Kidney (tissue), 14 donors: Measurements from ENCODE around the gene STIP1. TPM values are rescaled to one million over a fixed set of nuclear protein-coding genes. Genes with fewer than 3 reads are reported as not detected.

Experiments
- DNase-seq, 5 donors: peaks; one replicate each; pipeline ENCODE4 v3.0.0-alpha.2; 2013 to 2020
- FAIRE-seq: peaks from 2 replicates; lab custom pipeline; 2012; peaks lifted over from hg19 to GRCh38; lab: Jason Lieb, UNC
- H3K27ac ChIP-seq, 2 donors: one replicate each; pipeline ENCODE4 v1.7.0; 2013; ENCODE audit warnings: low read depth in 2 of 2, low read length in 2 of 2, inconsistent platforms in 1 of 2
- H3K27me3 ChIP-seq: one replicate; pipeline ENCODE4 v1.7.1; 2013; ENCODE audit warnings: low read length, inconsistent platforms; ENCODE audit not compliant: control insufficient read depth, insufficient read depth
- H3K36me3 ChIP-seq, 3 donors: one replicate each; pipeline versions ENCODE4 v1.7.0 to v1.7.1; 2013; ENCODE audit warnings: low read length in 3 of 3, control low read depth in 1 of 3, inconsistent platforms in 1 of 3; ENCODE audit not compliant: insufficient read depth in 3 of 3, control insufficient read depth in 2 of 3
- H3K4me1 ChIP-seq, 3 donors: one replicate each; pipeline versions ENCODE4 v1.7.0 to v1.7.1; 2013; ENCODE audit warnings: low read length in 3 of 3, inconsistent platforms in 1 of 3, low read depth in 1 of 3; ENCODE audit not compliant: control insufficient read depth in 2 of 3, insufficient read depth in 2 of 3
- H3K4me3 ChIP-seq, 3 donors: one replicate each; pipeline versions ENCODE4 v1.7.0 to v1.8.1; 2013; ENCODE audit warnings: low read length in 3 of 3, control low read depth in 1 of 3, inconsistent platforms in 1 of 3
- H3K9ac ChIP-seq, 3 donors: one replicate each; pipeline versions ENCODE4 v1.7.0 to v1.7.1; 2013; ENCODE audit warnings: low read length in 3 of 3, control low read depth in 1 of 3, inconsistent platforms in 1 of 3
- H3K9me3 ChIP-seq, 3 donors: one replicate each; pipeline versions ENCODE4 v1.7.0 to v1.7.1; 2013; ENCODE audit warnings: low read length in 3 of 3, control low read depth in 1 of 3, inconsistent platforms in 1 of 3; ENCODE audit not compliant: control insufficient read depth in 2 of 3, insufficient read depth in 1 of 3
- intact Hi-C: fragments of 100-400 bp; cut with DNase I; formaldehyde crosslinking; loops from one replicate; pipeline ENCODE4 v1.11.1; 2022
- polyA plus RNA-seq: library from polyadenylated mRNA; stranded (reverse); fragments of 350-450 nt; fragmentation: Illumina TruSeq; extraction: RNeasy Lipid Tissue Mini Kit (QIAGEN cat#74804); gene quantifications from one replicate; pipeline ENCODE4 v1.2.3, GENCODE V29; 2014; ENCODE audit warnings: low read depth, low replicate concordance; ENCODE audit not compliant: insufficient read depth
- total RNA-seq: library from RNA; stranded (reverse); fragmentation: NEBNext Ultra II Directional; extraction: Animal tissue kit (Norgen Biotek cat#: 25700); gene quantifications from one replicate; pipeline ENCODE4 v1.2.1, GENCODE V29; 2021
- TF ChIP-seq, protein P1 (sequence below): IDR thresholded peaks from 3 replicates; pipeline ENCODE4 v1.5.1; 2012; ENCODE audit warnings: mild to moderate bottlenecking, moderate library complexity, borderline replicate concordance; ENCODE audit not compliant: insufficient read depth; ENCODE audit errors: extremely low read depth
- donor health status: control.
- donor health status: control.
- donor health status: control.
- donor health status: control.
- donor health status: control.
- donor health status: DM: yes; HTN: yes; CAD: no.
- donor health status: Normal renal cell carcinoma (clear cell type).

STIP1 gene
- total and polyA plus RNA-seq, 2 donors from 2014 or later, result 81.2 to 86.0 TPM

DNA sequence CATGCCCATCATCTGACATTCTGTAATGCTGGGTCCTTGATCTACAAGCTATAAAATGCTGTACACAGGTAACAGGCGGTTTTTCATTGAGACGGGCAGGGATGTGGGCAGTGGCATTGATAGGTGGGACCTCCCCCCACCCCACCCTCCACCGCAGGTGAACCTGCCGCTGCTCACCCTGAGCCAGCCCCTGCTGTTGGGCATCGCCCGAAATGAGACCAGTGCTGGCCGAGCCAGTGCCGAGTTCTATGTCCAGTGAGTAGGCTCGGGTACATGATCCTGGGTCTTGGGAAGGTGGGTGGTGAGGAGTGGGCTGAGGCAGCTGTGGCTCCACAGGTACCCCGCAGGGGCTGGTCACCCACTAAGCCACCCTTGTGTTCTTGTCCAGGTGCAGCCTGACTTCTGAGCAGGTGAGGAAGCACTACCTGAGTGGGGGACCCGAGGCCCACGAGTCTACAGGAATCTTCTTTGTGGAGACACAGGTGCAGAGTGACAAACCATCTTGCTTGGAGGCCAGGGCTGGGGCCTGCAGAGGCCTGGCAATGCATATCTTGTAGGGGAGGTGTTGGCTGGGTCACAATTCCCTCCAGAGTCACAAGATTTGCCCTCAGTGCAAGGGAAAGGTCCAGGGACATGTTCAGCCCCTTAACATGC lies 43.2 kb downstream of the STIP1 start:
- Histone ChIP-seq H3K9ac (peak overlapping the region in 1 of 3 donors; percentile 15), H3K27me3 (no peaks in the 10 kb centered on the region), H3K36me3 (no peaks in the 10 kb centered on the region), H3K27ac (peak overlapping the region in 1 of 2 donors; percentile 96), H3K9me3 (no peaks in the 10 kb centered on the region), H3K4me3 (peak overlapping the region in 1 of 3 donors; percentile 73), H3K4me1 (peaks cover 0 to 45% (median 27%) of the 10 kb centered on the region in 3 donors)
- FAIRE-seq (no peak), DNase-seq (peak in 1 of 5 donors; percentile 74)
- TF ChIP-seq, protein P1, sequence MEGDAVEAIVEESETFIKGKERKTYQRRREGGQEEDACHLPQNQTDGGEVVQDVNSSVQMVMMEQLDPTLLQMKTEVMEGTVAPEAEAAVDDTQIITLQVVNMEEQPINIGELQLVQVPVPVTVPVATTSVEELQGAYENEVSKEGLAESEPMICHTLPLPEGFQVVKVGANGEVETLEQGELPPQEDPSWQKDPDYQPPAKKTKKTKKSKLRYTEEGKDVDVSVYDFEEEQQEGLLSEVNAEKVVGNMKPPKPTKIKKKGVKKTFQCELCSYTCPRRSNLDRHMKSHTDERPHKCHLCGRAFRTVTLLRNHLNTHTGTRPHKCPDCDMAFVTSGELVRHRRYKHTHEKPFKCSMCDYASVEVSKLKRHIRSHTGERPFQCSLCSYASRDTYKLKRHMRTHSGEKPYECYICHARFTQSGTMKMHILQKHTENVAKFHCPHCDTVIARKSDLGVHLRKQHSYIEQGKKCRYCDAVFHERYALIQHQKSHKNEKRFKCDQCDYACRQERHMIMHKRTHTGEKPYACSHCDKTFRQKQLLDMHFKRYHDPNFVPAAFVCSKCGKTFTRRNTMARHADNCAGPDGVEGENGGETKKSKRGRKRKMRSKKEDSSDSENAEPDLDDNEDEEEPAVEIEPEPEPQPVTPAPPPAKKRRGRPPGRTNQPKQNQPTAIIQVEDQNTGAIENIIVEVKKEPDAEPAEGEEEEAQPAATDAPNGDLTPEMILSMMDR, result no peak
- intact Hi-C loops, result no loop called here

DNA sequence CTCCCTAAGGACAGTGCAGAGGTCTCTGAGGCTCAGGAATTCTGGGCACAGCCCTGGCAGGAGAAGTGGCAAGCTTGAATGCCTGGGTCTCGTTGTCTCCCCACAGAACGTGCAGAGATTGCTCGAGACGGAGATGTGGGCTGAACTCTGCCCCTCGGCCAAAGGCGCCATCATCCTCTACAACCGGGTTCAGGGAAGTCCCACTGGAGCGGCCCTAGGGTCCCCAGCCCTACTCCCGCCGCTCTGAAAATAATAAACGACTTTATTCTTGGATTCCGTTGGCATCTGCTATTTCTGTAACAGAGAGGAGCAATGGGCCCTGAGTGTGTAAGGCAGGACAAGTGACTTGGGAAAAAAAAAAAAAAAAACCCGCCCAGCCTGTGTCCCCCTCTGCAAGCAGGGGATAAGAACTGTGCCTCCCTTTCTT lies 43.8 kb downstream of the STIP1 start:
- TF ChIP-seq, protein P1, result no peak
- no peaks in the 10 kb centered on the region for H3K9me3 ChIP-seq
- intact Hi-C loops, result no loop called here
- no peaks in the 10 kb centered on the region for H3K36me3 ChIP-seq
- no peaks in the 10 kb centered on the region for H3K27me3 ChIP-seq
- H3K4me3 ChIP-seq, result peak overlapping the region; percentile 37 to 73 (median 50)
- FAIRE-seq (no peak), DNase-seq (no peak)
- H3K4me1 ChIP-seq, result peaks cover 0 to 44% (median 27%) of the 10 kb centered on the region in 3 donors
- H3K27ac ChIP-seq, result peak overlapping the region; percentile 89 to 96
- peak overlapping the region; percentile 2 to 77 (median 60) for H3K9ac ChIP-seq

DNA sequence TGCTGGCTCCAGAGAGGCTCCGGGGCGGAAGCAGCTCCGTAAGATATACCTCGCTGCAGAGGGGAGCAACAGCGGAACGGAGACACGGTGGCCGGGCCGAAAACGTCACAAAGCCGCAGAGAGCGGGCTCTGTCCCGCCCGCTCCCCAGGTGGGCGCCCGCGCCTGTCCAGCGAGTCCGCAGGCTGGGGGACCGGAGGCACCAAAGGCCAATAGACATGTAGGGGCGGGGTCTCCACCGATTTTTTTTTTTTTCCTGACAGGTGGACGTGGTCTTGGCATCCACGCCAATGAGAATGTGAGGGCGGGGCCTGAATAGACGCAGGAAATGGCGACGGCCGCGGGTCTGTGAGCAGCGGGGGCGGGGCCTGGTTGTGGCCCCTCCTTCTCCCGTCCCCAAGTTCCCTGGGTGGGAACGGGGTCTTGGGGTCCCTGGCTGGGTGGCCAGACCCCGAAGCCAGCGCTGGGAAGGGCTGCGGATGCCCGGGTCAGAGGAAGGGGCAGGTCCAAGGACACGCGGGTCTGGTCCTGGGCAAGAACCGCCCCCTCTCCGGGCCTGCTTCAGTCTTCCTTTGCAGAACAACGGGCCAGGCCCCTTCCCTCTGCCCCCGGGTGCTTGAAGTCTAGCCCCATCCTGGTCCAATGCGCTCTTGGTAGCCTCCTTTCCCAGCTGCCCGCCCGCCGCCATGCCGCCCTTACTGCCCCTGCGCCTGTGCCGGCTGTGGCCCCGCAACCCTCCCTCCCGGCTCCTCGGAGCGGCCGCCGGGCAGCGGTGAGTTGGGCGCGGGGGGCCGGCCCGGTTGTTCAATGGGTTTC lies 44.4 kb downstream of the STIP1 start, which contains the start of gene DNAJC4:
Gene DNAJC4, plus strand, starts transcription at position 378 of the 814 bp plus-strand sequence. Its CDS starts 307 bp downstream, at position 685.
- FAIRE-seq (peak; percentile 44), DNase-seq (peak; percentile 96 to 99 (median 98))
- Histone ChIP-seq H3K4me3 (peak within 1 kb of the TSS; percentile 51 to 77 (median 73)), H3K36me3 (no peaks in the 10 kb centered on the region), H3K9ac (peak within 1 kb of the TSS; percentile 62 to 78 (median 77)), H3K9me3 (no peaks in the 10 kb centered on the region), H3K27ac (peak within 1 kb of the TSS; percentile 89 to 96), H3K4me1 (peaks cover 0 to 39% (median 29%) of the 10 kb centered on the region in 3 donors), H3K27me3 (no peaks in the 10 kb centered on the region)
- TF ChIP-seq, protein P1, result no peak
- intact Hi-C loops, result no loop called here
